Neural cell (in vitro differentiated cells): ENCODE results near the gene FHL2. TPM values are rescaled to one million over a fixed set of nuclear protein-coding genes. Genes with fewer than 3 reads are reported as not detected.

ENCODE experiments used
- H2AFZ ChIP-seq: fragments of 200-600, 300-800 bp; sonication (generic), shearing (Covaris generic); 2 replicates; pipeline ENCODE4 v1.6.0; 2014; ENCODE audit warnings: low read depth, mild to moderate bottlenecking, antibody characterized with exemption, low read length, moderate library complexity
- H3F3A ChIP-seq: fragments of 200-600 bp; shearing (Covaris generic); 2 replicates; pipeline ENCODE4 v1.6.1; 2016; ENCODE audit warnings: mild to moderate bottlenecking, moderate library complexity, mixed read lengths, antibody characterized with exemption, low read length; ENCODE audit not compliant: insufficient read depth, poor library complexity, severe bottlenecking
- H3K27ac ChIP-seq: fragments of 200-600, 300-800 bp; sonication (generic), shearing (Covaris generic); 2 replicates; pipeline ENCODE4 v1.5.1; 2014; ENCODE audit warnings: mild to moderate bottlenecking, low read length, moderate library complexity
- H3K27me3 ChIP-seq: fragments of 300-800, 200-600 bp; sonication (generic), shearing (Covaris generic); 2 replicates; pipeline ENCODE4 v1.6.0; 2014; ENCODE audit warnings: mild to moderate bottlenecking, low read depth, low read length, moderate library complexity; ENCODE audit not compliant: insufficient read depth
- H3K36me3 ChIP-seq: fragments of 300-800, 200-600 bp; sonication (generic), shearing (Covaris generic); 2 replicates; pipeline ENCODE4 v1.5.1; 2014; ENCODE audit warnings: mild to moderate bottlenecking, antibody characterized with exemption, low read length, moderate library complexity; ENCODE audit not compliant: insufficient read depth
- H3K4me2 ChIP-seq: fragments of 300-800, 200-600 bp; sonication (generic), shearing (Covaris generic); 2 replicates; pipeline ENCODE4 v1.6.0; 2014; ENCODE audit warnings: mild to moderate bottlenecking, low read length
- H3K4me3 ChIP-seq: fragments of 300-800, 200-600 bp; sonication (generic), shearing (Covaris generic); 2 replicates; pipeline ENCODE4 v1.5.1; 2014; ENCODE audit warnings: mild to moderate bottlenecking, low read length, moderate library complexity
- H3K79me2 ChIP-seq: fragments of 200-600 bp; shearing (Covaris generic); replicated peaks from 2 replicates; pipeline ENCODE4 v1.6.0; 2014; ENCODE audit warnings: mild to moderate bottlenecking, low read length, moderate library complexity; ENCODE audit not compliant: insufficient read depth
- H3K9ac ChIP-seq: fragments of 300-800, 200-600 bp; sonication (generic), shearing (Covaris generic); 2 replicates; pipeline ENCODE4 v1.6.1; 2016; ENCODE audit warnings: mild to moderate bottlenecking, low read length, mixed read lengths
- H3K9me2 ChIP-seq: fragments of 200-600 bp; shearing (Covaris generic); 2 replicates; pipeline ENCODE4 v1.6.1; 2016; ENCODE audit warnings: mild to moderate bottlenecking, low read length, mixed read lengths; ENCODE audit not compliant: insufficient read depth
- H3K9me3 ChIP-seq: fragments of 200-600, 300-800 bp; sonication (generic), shearing (Covaris generic); 2 replicates; pipeline ENCODE4 v1.6.1; 2016; ENCODE audit warnings: mild to moderate bottlenecking, mixed run types, low read length, moderate library complexity, mixed read lengths
- H4K20me1 ChIP-seq: fragments of 200-600 bp; shearing (Covaris generic); 2 replicates; pipeline ENCODE4 v1.6.1; 2016; ENCODE audit warnings: mild to moderate bottlenecking, mixed run types; ENCODE audit not compliant: insufficient read depth
- EP300 ChIP-seq: fragments of 450-650 bp; conservative IDR thresholded peaks from 2 replicates; pipeline ENCODE4 v1.6.1; 2014; ENCODE audit warnings: antibody characterized with exemption, mild to moderate bottlenecking, moderate library complexity; ENCODE audit not compliant: poor library complexity, severe bottlenecking
- EZH2 ChIP-seq: fragments of 200-600, 300-800 bp; shearing (Covaris generic), sonication (generic); IDR thresholded peaks from 2 replicates; pipeline ENCODE4 v1.6.1; 2014; ENCODE audit warnings: antibody characterized with exemption, low read length, borderline replicate concordance, mild to moderate bottlenecking; ENCODE audit not compliant: insufficient read depth, poor library complexity, severe bottlenecking
- MXI1 ChIP-seq: fragments of 450-650 bp; conservative IDR thresholded peaks from 2 replicates; pipeline ENCODE4 v1.6.1; 2014; ENCODE audit warnings: antibody characterized with exemption, mild to moderate bottlenecking; ENCODE audit not compliant: poor library complexity, severe bottlenecking
- POLR2AphosphoS5 ChIP-seq: IDR thresholded peaks from 2 replicates; pipeline ENCODE4 v1.6.1; 2012
- RAD21 ChIP-seq: fragments of 450-650 bp; conservative IDR thresholded peaks from 2 replicates; pipeline ENCODE4 v1.6.1; 2014; ENCODE audit warnings: antibody characterized with exemption, mild to moderate bottlenecking, moderate library complexity
- REST ChIP-seq: IDR thresholded peaks from 2 replicates; pipeline ENCODE4 v1.6.1; 2012; ENCODE audit warnings: borderline replicate concordance
- SMC3 ChIP-seq: fragments of 450-650 bp; conservative IDR thresholded peaks from 2 replicates; pipeline ENCODE4 v1.6.1; 2014; ENCODE audit warnings: antibody characterized with exemption, mild to moderate bottlenecking, moderate library complexity; ENCODE audit not compliant: poor library complexity
- TAF1 ChIP-seq: IDR thresholded peaks from 2 replicates; pipeline ENCODE4 v1.6.1; 2012; ENCODE audit warnings: low read depth
- polyA plus RNA-seq: library from polyadenylated mRNA; depleted of rRNA; stranded (reverse); fragments of >200 nt; gene quantifications from 2 replicates; pipeline ENCODE4 v1.2.3, GENCODE V29; 2014

FHL2 gene
- polyA plus RNA-seq, 1 donor from 2014 or later: 3.5 TPM

- no peak overlapping the region for H2AFZ ChIP-seq
- H4K20me1 ChIP-seq: no peaks in the 10 kb centered on the region
- no peaks in the 10 kb centered on the region for H3F3A ChIP-seq
- H3K4me3 ChIP-seq: no peak overlapping the region
- no peak overlapping the region for H3K4me2 ChIP-seq
- H3K9ac ChIP-seq: no peak overlapping the region
- H3K36me3 ChIP-seq: no peaks in the 10 kb centered on the region
- no peaks in the 10 kb centered on the region for H3K27me3 ChIP-seq
- no peak overlapping the region for H3K27ac ChIP-seq
- no peak for TF ChIP-seq REST
- no peak for TF ChIP-seq POLR2AphosphoS5
- TF ChIP-seq MXI1: no peak
- TF ChIP-seq EP300: no peak
- TF ChIP-seq RAD21: no peak
- no peaks in the 10 kb centered on the region for H3K79me2 ChIP-seq
- no peaks in the 10 kb centered on the region for H3K9me2 ChIP-seq
- no peaks in the 10 kb centered on the region for H3K9me3 ChIP-seq
These were observed 19.7 kb upstream of the FHL2 start for GRCh38 chr2:105418522-105418921.

GRCh38 chr2:105417857-105418436 is 19.1 kb upstream of the FHL2 start:
- H3K79me2 ChIP-seq: no peaks in the 10 kb centered on the region
- H3F3A ChIP-seq: no peaks in the 10 kb centered on the region
- no peaks in the 10 kb centered on the region for H3K9me3 ChIP-seq
- no peak overlapping the region for H3K4me2 ChIP-seq
- no peak overlapping the region for H3K27ac ChIP-seq
- no peaks in the 10 kb centered on the region for H3K36me3 ChIP-seq
- no peaks in the 10 kb centered on the region for H3K9me2 ChIP-seq
- H3K4me3 ChIP-seq: no peak overlapping the region
- H4K20me1 ChIP-seq: no peaks in the 10 kb centered on the region
- H3K27me3 ChIP-seq: no peaks in the 10 kb centered on the region
- no peak overlapping the region for H2AFZ ChIP-seq
- no peak overlapping the region for H3K9ac ChIP-seq
- TF ChIP-seq SMC3 (no peak), REST (no peak), TAF1 (no peak)

GRCh38 chr2:105416156-105416555 is 17.3 kb upstream of the FHL2 start:
- TF ChIP-seq SMC3 (no peak), REST (no peak), EZH2 (no peak), TAF1 (no peak), EP300 (no peak), MXI1 (no peak), RAD21 (no peak), POLR2AphosphoS5 (no peak)
- no peak overlapping the region for H3K9ac ChIP-seq
- no peaks in the 10 kb centered on the region for H3F3A ChIP-seq
- H3K79me2 ChIP-seq: no peaks in the 10 kb centered on the region
- H3K27ac ChIP-seq: no peak overlapping the region
- no peaks in the 10 kb centered on the region for H3K9me2 ChIP-seq
- H2AFZ ChIP-seq: no peak overlapping the region
- no peak overlapping the region for H3K4me2 ChIP-seq
- no peaks in the 10 kb centered on the region for H3K27me3 ChIP-seq
- no peaks in the 10 kb centered on the region for H3K9me3 ChIP-seq
- H3K36me3 ChIP-seq: no peaks in the 10 kb centered on the region
- no peaks in the 10 kb centered on the region for H4K20me1 ChIP-seq
- H3K4me3 ChIP-seq: no peak overlapping the region
